GM18508 (cell line): ENCODE measurements around the gene AIRE.

Experiments
- ATAC-seq: cut with Tn5 transposase; IDR thresholded peaks from one replicate; pipeline ENCODE4 v1.9.1; 2021; ENCODE audit warnings: moderate number of reproducible peaks; ENCODE audit not compliant: insufficient read depth, unreplicated experiment

Gene AIRE

GRCh38 chr21:44303490-44303981 is 17.9 kb downstream of the AIRE start:
- ATAC-seq: no peak

DNA sequence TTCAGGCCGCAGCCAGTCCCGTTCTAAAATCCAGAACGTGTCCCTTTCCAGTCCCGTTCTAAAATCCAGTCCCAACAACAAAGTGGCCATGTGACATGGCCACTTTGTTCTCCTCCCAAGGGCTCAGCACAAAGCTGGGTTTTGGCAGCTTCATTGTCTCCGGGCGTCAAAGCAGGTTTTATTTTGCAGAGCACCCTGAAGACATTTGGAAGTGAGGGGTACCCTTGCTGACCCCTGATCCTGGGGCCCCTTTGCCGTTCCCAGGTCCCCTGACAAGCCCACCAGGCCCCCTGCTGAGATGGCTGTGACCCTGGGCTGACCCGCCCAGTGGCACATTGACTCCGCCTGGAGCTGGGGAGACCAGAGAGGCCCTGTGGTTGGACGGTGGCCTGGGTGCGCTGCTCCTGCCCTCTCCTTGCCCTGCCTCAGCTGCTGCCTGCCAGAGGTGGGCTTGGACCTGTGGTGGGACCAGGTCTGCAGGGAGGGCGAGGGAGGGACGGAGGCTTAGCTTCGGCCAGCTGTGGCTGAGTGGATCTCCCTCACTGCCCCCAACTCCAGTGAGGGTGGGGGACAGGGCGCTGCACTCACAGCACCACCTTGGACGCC is 18.4 kb downstream of the AIRE start:
- ATAC-seq: no peak

- no peak for ATAC-seq
These were observed 19.2 kb downstream of the AIRE start for GRCh38 chr21:44304877-44305293.

- no peak for ATAC-seq
These were observed 20.0 kb downstream of the AIRE start for GRCh38 chr21:44305691-44306090.

DNA sequence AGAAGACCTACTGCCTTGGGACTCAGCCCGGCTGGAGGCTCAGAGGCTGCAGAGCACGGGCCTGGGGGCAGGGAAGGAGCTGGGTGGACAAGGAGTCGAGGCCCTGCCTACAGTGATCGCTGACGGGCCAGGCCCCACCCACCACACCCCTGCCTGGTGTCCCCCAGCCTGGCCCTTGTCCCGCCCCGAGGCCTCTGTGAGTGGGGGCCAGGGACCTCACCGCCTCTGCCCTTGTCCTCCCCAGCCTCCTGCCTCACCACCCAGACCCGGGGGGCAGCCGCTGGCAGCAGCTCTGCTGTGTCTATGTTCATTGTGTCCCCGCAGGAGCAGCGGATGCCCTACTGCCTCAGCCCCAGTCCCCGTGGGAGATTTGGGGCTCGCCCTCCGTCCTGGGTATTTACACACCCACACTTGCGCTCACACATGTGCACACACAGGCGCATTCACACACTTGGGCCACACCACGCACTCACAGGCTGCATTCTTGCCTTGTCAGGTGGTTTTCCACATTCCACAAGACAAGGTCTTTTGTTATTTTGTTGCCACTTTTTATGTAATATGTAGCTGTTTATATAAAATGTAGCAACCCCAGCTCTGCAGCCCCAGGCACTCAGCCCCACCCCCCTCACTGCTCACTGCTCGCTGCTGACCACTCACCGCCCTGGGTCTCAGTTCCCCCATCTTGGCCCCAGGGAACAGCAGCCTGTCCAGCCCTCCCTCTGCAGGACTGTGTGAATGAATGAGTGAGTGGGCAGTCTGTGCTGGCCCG is 21.4 kb downstream of the AIRE start:
- ATAC-seq: no peak

DNA sequence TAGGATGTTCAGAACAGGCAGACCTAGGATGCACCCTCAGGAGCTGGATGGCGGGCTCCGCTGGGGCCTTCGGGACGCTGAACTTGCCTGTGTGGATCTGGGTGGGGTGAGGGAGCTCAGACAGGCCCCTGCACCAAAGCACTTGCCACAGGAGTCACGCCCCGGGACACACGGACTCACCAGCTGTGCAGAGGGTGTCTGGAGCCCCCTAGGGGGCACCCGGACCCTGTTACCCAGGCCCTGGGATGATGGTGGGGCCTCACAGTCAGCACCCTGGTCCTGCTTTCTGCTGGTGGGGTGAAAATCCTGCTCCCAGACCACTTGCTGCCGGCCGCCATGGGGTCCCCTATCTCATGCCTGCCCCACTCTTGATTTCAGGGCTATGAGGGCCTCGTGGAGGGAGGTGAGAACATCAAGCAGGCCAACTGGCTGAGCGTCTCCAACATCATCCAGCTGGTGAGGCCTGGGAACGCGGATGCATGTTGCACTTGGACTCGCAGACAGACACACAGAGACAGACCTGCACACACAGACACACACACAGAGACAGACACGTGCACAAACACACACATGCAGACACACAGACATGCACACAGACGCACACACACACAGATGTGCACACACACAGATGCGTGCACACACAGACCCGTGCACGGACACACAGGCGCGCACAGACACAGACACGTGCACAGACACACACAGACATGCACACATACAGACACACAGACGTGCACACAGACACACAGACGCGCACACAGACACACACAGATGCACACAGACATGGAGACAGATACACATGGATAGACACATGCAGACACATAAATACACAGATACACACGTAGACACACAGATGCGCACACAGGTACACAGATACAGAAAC is 25.2 kb downstream of the AIRE start:
- ATAC-seq: no peak

DNA sequence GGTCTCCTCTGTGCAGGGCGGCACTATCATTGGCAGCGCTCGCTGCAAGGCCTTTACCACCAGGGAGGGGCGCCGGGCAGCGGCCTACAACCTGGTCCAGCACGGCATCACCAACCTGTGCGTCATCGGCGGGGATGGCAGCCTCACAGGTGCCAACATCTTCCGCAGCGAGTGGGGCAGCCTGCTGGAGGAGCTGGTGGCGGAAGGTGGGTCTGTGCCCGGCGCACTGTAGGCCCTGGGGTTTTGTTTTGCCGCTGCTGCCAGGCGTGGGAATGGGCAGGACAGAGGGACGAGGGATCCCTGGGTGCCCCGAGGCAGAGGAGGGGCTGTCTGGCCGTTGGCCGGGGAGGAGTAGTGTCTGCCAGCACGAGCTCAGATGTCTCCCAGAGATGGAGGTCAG is 26.4 kb downstream of the AIRE start:
- no peak for ATAC-seq

DNA sequence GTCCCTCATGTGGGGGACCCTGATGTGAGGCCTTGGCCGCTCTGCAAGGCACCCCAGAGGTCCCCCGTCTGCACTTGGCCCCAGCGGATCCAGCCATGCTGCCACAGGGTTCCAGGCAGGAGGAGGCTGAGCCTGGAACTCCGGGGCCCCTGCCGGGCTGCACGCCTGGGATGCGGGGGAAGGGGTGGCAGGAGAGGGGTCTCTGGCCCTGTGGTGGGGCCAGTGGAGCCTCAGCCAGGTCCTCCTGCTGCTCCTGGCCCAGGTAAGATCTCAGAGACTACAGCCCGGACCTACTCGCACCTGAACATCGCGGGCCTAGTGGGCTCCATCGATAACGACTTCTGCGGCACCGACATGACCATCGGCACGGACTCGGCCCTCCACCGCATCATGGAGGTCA is 27.0 kb downstream of the AIRE start:
- ATAC-seq: no peak

DNA sequence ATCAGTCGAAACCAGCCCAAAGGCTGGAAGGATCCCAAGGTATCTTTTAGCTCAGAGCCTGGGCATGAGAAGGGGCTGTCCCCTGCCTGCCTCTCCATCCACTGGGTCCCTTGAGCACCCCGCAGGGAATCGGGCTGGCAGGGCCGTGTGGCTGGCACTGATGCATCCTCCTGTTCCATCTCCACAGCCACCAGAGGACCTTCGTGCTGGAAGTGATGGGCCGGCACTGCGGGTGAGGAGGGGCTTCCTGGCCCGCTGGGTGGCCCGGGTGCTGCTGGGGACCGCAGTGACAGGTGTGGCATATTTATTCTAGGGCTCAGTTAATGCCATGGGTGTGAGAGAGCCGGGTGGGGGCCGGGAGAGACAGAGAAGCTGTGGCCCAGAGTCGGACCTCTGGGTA is 27.8 kb downstream of the AIRE start:
- ATAC-seq: no peak

- ATAC-seq: no peak
These were observed 28.5 kb downstream of the AIRE start for GRCh38 chr21:44314128-44314527.

DNA sequence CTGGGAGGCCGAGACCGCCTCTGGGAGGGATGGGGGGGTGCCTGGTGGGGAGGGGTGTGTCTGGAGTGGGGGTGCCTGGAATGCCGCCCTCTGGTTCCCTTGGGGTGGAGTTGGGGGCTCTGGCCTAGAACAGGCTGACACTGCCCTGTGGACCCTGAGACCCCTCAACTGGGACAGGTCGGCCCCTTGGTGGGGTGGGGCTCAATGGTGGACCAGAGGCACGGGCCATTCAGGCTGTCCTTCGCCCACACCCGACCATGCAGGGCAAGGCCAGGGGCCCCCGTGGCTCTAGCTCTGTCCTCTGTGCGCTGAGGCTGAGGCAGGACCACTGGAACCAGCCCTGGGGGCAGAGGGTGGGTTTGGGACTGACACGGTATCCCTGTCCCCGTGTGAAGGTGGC is 28.9 kb downstream of the AIRE start:
- no peak for ATAC-seq

- ATAC-seq: no peak
These were observed 30.1 kb downstream of the AIRE start for GRCh38 chr21:44315691-44316203.

- no peak for ATAC-seq
These were observed 30.7 kb downstream of the AIRE start for GRCh38 chr21:44316277-44316900.

GRCh38 chr21:44317241-44317782 is 31.6 kb downstream of the AIRE start:
- no peak for ATAC-seq

GRCh38 chr21:44317871-44318270 is 32.2 kb downstream of the AIRE start:
- no peak for ATAC-seq

DNA sequence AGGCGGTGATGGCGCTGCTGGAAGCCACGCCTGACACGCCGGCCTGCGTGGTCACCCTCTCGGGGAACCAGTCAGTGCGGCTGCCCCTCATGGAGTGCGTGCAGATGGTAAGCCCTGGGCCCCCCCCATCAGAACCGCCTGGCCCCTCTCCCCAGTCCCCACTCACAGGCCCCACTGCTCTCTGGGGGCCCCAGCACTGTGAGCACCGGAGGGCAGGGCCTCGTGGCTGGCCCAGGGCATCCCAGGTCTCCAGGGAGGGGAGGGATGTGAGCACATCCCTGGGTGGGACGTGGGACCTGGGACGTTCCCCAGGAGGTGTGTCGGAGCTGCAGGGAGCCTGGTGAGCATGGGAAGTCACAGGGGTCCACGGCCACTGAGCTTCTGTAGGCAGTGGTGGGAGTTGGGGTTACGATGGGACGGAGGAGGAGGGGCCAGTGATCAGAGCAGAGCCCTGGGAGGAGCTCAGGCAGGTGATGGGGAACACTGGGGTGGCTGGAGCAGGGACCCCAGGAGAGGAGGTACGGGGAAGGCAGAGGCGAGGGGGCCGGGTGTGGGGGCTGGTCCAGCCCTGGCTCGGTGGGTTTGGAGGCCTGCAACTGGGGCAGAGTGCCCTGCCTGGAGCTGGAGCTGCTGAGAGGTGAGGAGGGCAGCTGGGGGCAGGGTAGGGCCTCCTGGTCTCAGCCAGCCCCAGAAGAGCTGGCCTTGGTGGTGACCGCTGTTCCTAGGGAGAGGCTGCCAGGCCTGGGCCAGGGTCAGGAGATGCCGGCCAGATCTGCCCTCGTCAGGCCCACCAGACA is 33.0 kb downstream of the AIRE start:
- no peak for ATAC-seq

DNA sequence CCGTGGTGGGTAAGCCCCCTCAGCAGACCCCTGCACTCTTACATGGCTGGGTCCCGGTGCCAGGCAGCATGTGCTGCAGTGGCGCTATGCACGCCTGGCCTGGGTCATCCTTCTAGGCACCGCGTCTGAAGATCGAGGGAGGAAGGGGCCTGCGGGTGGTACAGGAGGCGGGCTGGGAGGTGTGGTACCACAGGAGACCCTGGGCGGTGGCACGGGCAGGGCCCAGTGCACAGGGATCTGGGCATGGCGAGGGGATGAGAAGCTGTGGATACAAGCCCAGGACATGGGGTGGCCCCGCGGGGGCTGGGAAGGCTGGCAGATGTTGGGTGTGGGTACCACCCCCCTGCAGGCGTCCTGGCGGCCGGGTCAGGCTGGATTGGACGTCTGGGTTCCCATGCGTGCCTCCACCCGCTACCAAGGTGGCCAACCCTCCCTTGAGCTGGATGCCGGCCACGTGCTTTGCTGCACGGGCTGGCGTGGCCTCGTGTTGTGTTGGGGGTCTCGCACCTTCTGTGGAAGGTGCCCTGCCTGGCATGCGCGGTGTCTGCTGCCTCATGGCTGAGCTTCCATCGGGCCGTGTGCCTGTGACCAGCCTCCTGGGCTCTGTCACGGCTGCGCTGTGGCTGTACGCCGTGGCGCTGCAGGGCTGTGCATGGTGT is 33.9 kb downstream of the AIRE start:
- no peak for ATAC-seq

DNA sequence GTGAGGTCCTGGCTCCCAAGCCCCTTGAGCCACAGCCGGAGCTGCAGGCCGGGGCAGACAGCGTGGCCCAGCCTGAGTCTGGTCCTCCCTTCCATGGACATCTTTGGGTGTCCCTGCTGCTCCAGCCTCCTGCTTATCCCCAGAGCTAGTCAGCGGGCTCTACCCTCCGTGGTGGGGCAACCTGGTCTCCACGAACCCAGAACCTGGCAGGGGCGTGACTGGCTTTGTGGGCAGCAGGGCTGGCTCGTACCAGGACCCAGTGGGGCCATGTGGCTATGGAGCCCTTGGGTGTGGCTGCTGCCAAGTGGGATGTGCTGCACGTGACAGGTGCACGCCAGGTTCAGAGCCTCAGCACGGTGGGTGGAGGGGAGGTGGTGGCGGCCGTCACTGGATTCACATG is 35.2 kb downstream of the AIRE start:
- no peak for ATAC-seq
